HCT116 (cell line): Measurements from ENCODE around the gene RFX3. TPM values are rescaled to one million over a fixed set of nuclear protein-coding genes. Genes with fewer than 3 reads are reported as not detected.

Source experiments
- ATAC-seq: fragments of 200-7000 bp; cut with Tn5 transposase; 2 replicates; pipeline ENCODE4 v1.9.1; 2020; ENCODE audit warnings: mild to moderate bottlenecking, moderate library complexity
- BruUV-seq: library from RNA; stranded (reverse); fragments of 400-500 nt; replicated peaks from 2 replicates; lab custom pipeline; 2021; lab: Mats Ljungman, UMichigan
- CTCF ChIA-PET: fragments of 300-600 bp; sonication (Branson Sonifier 250); formaldehyde crosslinking; loops from one replicate; lab custom pipeline; 2021; ENCODE audit warnings: antibody characterized with exemption; lab: Charles Lee
- POLR2A ChIA-PET: fragments of 300-600, 350-600 bp; sonication (Branson Sonifier 250); formaldehyde crosslinking; loops from one replicate; lab custom pipeline; 2021; ENCODE audit warnings: antibody characterized with exemption; lab: Charles Lee
- RAD21 ChIA-PET, 2 experiments: fragments of 300-600 bp; sonication (Branson Sonifier 250); formaldehyde crosslinking; loops; one replicate each; lab custom pipeline; 2023; ENCODE audit warnings: low total read pairs in 2 of 2; ENCODE audit not compliant: uncharacterized antibody in 2 of 2, unreplicated experiment in 2 of 2, low non-redundant PET in 1 of 2; lab: Charles Lee
- DNase-seq: peaks from one replicate; pipeline ENCODE4 v3.0.0-alpha.2; 2010; ENCODE audit warnings: low read depth, low spot score
- H2AFZ ChIP-seq: fragments of 200-600 bp; shearing (Covaris generic), sonication (generic); 2 replicates; pipeline ENCODE4 v1.6.1; 2017; ENCODE audit warnings: low read depth, mixed run types, mixed read lengths, antibody characterized with exemption, low read length; ENCODE audit not compliant: poor library complexity, severe bottlenecking
- H3K27ac ChIP-seq: 2 replicates; pipeline ENCODE4 v1.5.1; 2012; ENCODE audit warnings: low read depth, low read length
- H3K27me3 ChIP-seq: fragments of 200-600 bp; sonication (generic); 2 replicates; pipeline ENCODE4 v1.6.1; 2016; ENCODE audit warnings: mixed run types, low read length, mixed read lengths; ENCODE audit not compliant: insufficient read depth
- H3K36me3 ChIP-seq, 2 experiments: fragments of 200-500 bp in 1 of 2; fragments of 200-600 bp in 1 of 2; sonication (Bioruptor generic) in 1 of 2; sonication (generic) in 1 of 2; 2 replicates each; pipeline versions ENCODE4 v1.5.1 to v1.6.1; 2014 to 2016; ENCODE audit warnings: low read length in 2 of 2, inconsistent platforms in 1 of 2, mixed read lengths in 1 of 2, mixed run types in 1 of 2; ENCODE audit not compliant: insufficient read depth in 2 of 2, control insufficient read depth in 1 of 2
- H3K4me1 ChIP-seq, 2 experiments: fragments of 200-600 bp in 1 of 2; sonication (generic) in 1 of 2; 2 replicates each; pipeline versions ENCODE4 v1.5.1 to v1.6.1; 2012 to 2017; ENCODE audit warnings: low read length in 2 of 2, inconsistent platforms in 1 of 2, mild to moderate bottlenecking in 1 of 2, mixed read lengths in 1 of 2, mixed run types in 1 of 2, moderate library complexity in 1 of 2; ENCODE audit not compliant: insufficient read depth in 2 of 2, control insufficient read depth in 1 of 2
- H3K4me2 ChIP-seq: fragments of 200-600 bp; sonication (generic); 2 replicates; pipeline ENCODE4 v1.6.1; 2017; ENCODE audit warnings: mixed run types, low read length, mixed read lengths
- H3K4me3 ChIP-seq, 2 experiments: fragments of 200-600 bp in 1 of 2; sonication (generic) in 1 of 2; replicated peaks in 1 of 2; 2 replicates each; pipeline ENCODE4 v1.5.1; 2011 to 2016; ENCODE audit warnings: low read length in 2 of 2, control low read depth in 1 of 2, low read depth in 1 of 2, mild to moderate bottlenecking in 1 of 2, mixed read lengths in 1 of 2, mixed run types in 1 of 2
- H3K79me2 ChIP-seq: fragments of 200-600 bp; sonication (generic); 2 replicates; pipeline ENCODE4 v1.6.1; 2017; ENCODE audit warnings: mild to moderate bottlenecking, mixed run types, low read length, moderate library complexity, mixed read lengths; ENCODE audit not compliant: insufficient read depth
- H3K9ac ChIP-seq: fragments of 200-600 bp; sonication (generic); 2 replicates; pipeline ENCODE4 v1.6.1; 2016; ENCODE audit warnings: low read length, mixed read lengths
- H3K9me2 ChIP-seq: fragments of 200-600 bp; sonication (generic), shearing (Covaris generic); 2 replicates; pipeline ENCODE4 v1.6.1; 2017; ENCODE audit warnings: mixed run types, mild to moderate bottlenecking, moderate library complexity; ENCODE audit not compliant: insufficient read depth
- H3K9me3 ChIP-seq, 2 experiments: fragments of 200-500 bp in 1 of 2; fragments of 200-600 bp in 1 of 2; sonication (Bioruptor generic) in 1 of 2; sonication (generic) in 1 of 2; 2 replicates each; pipeline ENCODE4 v1.6.1; 2014 to 2017; ENCODE audit warnings: low read length in 2 of 2, mixed read lengths in 2 of 2, inconsistent platforms in 1 of 2, low read depth in 1 of 2, mild to moderate bottlenecking in 1 of 2, mixed run types in 1 of 2, moderate library complexity in 1 of 2; ENCODE audit not compliant: control insufficient read depth in 1 of 2, insufficient read depth in 1 of 2
- H4K20me1 ChIP-seq: fragments of 200-600 bp; sonication (generic), shearing (Covaris generic); 2 replicates; pipeline ENCODE4 v1.6.1; 2017; ENCODE audit warnings: mixed run types, mild to moderate bottlenecking, moderate library complexity; ENCODE audit not compliant: insufficient read depth
- ATF3 ChIP-seq: IDR thresholded peaks from 2 replicates; pipeline ENCODE4 v1.6.1; 2012
- CTCF ChIP-seq, 3 experiments: fragments of 200-600 bp in 1 of 3; sonication (generic) in 1 of 3; IDR thresholded peaks in 2 of 3; conservative IDR thresholded peaks in 1 of 3; 2 replicates each; pipeline ENCODE4 v1.5.1; 2012 to 2017; ENCODE audit warnings: low read depth in 2 of 3, low read length in 2 of 3, antibody characterized with exemption in 1 of 3, borderline replicate concordance in 1 of 3, control low read depth in 1 of 3, mild to moderate bottlenecking in 1 of 3, mixed read lengths in 1 of 3, mixed run types in 1 of 3, moderate library complexity in 1 of 3; ENCODE audit not compliant: insufficient read depth in 1 of 3
- MAX ChIP-seq: IDR thresholded peaks from 2 replicates; pipeline ENCODE4 v1.6.1; 2012
- SP1 ChIP-seq: IDR thresholded peaks from 2 replicates; pipeline ENCODE4 v1.6.1; 2012; ENCODE audit warnings: low read depth
- YY1 ChIP-seq: IDR thresholded peaks from 2 replicates; pipeline ENCODE4 v1.6.1; 2011; ENCODE audit warnings: low read length, low read depth, moderate library complexity, mild to moderate bottlenecking; ENCODE audit not compliant: insufficient replicate concordance; ENCODE audit errors: extremely low read depth
- intact Hi-C: fragments of 100-400 bp; cut with micrococcal nuclease; formaldehyde crosslinking; loops from 2 replicates; pipeline ENCODE4 v1.10.0; 2022
- total RNA-seq: library from RNA; stranded (reverse); gene quantifications from one replicate; pipeline ENCODE4 v1.2.1, GENCODE V29; 2021; ENCODE audit not compliant: unreplicated experiment

The RFX3 gene
- total RNA-seq, 1 experiment from 2014 or later, result 11.8 TPM

- H3K79me2 ChIP-seq, result peaks cover 56% of the 10 kb centered on the region
- no peak overlapping the region for H3K4me2 ChIP-seq
- no peak overlapping the region for H3K27ac ChIP-seq
- intact Hi-C loops, result loop anchor here (10.0 kb wide), 2 partner anchors 276 to 666 kb away; no protein-coding TSS in a partner anchor
- no peak overlapping the region for H3K4me3 ChIP-seq
- no TSS peak for BruUV-seq
- no peaks in the 10 kb centered on the region for H3K9me3 ChIP-seq
- no peak for TF ChIP-seq YY1
- no peaks in the 10 kb centered on the region for H3K9me2 ChIP-seq
- H3K4me1 ChIP-seq, result peaks cover 0 to 5% of the 10 kb centered on the region in 2 experiments; a peak in 1 of 4 replicates
- ChIA-PET POLR2A (no interaction called here), RAD21 (no interaction called here), CTCF (no interaction called here)
- no peaks in the 10 kb centered on the region for H4K20me1 ChIP-seq
- no peak for DNase-seq
- no peak overlapping the region for H2AFZ ChIP-seq
- H3K36me3 ChIP-seq, result no peaks in the 10 kb centered on the region
- H3K9ac ChIP-seq, result no peak overlapping the region
- ATAC-seq, result no peak
- no peaks in the 10 kb centered on the region for H3K27me3 ChIP-seq
Measured at GRCh38 chr9:3520564-3520963, 5.2 kb downstream of the RFX3 start.

- Histone ChIP-seq H3K79me2 (peaks cover 30% of the 10 kb centered on the region), H3K4me3 (no peak overlapping the region), H4K20me1 (no peaks in the 10 kb centered on the region), H3K4me2 (no peak overlapping the region), H3K27ac (no peak overlapping the region), H3K9me3 (no peaks in the 10 kb centered on the region), H3K36me3 (no peaks in the 10 kb centered on the region), H3K9ac (no peak overlapping the region), H2AFZ (no peak overlapping the region), H3K4me1 (no peaks in the 10 kb centered on the region), H3K27me3 (no peaks in the 10 kb centered on the region), H3K9me2 (no peaks in the 10 kb centered on the region)
- no peak for TF ChIP-seq MAX
- no peak for TF ChIP-seq ATF3
- TF ChIP-seq CTCF (IDR thresholded peaks at IDR 0.05 in 2 of 3, conservative IDR thresholded peaks at IDR 0.05 in 1 of 3; ENCODE audit: borderline replicate concordance in 1 of 3, insufficient read depth in 1 of 3, low read depth in 2 of 3, low read length in 2 of 3), result no peak
- TF ChIP-seq SP1, result no peak
- ATAC-seq, result no peak
- intact Hi-C loops, result no loop called here
- no TSS peak for BruUV-seq
- DNase-seq, result no peak
- ChIA-PET RAD21 (no interaction called here), CTCF (no interaction called here), POLR2A (no interaction called here)
Measured at GRCh38 chr9:3517377-3518048, 8.3 kb downstream of the RFX3 start.
